ENCODE measurements around the gene METAP2.

DNA sequence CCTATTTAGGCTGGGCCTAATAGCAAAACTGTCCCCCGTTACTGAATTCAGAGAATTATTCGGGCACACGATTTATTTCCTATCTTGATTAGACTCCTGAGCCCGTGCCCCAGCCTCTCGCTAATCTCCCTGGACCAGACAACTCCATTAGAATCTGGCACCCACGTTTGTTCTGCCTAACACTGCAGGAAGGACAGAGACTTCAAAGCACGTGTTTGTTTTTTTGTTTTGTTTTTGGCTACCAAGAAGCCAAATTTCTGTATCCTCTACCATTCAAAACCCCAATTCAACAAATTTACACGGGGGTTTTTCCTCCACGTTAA, 72.5 kb downstream of the METAP2 start:
- TF ChIP-seq, protein P1, sequence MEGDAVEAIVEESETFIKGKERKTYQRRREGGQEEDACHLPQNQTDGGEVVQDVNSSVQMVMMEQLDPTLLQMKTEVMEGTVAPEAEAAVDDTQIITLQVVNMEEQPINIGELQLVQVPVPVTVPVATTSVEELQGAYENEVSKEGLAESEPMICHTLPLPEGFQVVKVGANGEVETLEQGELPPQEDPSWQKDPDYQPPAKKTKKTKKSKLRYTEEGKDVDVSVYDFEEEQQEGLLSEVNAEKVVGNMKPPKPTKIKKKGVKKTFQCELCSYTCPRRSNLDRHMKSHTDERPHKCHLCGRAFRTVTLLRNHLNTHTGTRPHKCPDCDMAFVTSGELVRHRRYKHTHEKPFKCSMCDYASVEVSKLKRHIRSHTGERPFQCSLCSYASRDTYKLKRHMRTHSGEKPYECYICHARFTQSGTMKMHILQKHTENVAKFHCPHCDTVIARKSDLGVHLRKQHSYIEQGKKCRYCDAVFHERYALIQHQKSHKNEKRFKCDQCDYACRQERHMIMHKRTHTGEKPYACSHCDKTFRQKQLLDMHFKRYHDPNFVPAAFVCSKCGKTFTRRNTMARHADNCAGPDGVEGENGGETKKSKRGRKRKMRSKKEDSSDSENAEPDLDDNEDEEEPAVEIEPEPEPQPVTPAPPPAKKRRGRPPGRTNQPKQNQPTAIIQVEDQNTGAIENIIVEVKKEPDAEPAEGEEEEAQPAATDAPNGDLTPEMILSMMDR (IDR thresholded peaks at IDR 0.05) = no peak
- TF ChIP-seq POLR2A (IDR thresholded peaks at IDR 0.05) = no peak
